Retinal pigment epithelial cell (primary cell): ENCODE measurements around the gene FNDC3B.

ENCODE experiments used
- DNase-seq: peaks from one replicate; pipeline ENCODE4 v3.0.0-alpha.2; 2010; ENCODE audit warnings: low read depth
- H3K4me3 ChIP-seq: 2 replicates; pipeline ENCODE4 v1.5.1; 2011; ENCODE audit warnings: mild to moderate bottlenecking, low read length, control low read depth, moderate library complexity
- CTCF ChIP-seq: conservative IDR thresholded peaks from 2 replicates; pipeline ENCODE4 v1.5.1; 2011; ENCODE audit warnings: low read depth, low read length, control low read depth, inconsistent platforms

FNDC3B gene

GRCh38 chr3:172321035-172321434, 281.7 kb downstream of the FNDC3B start:
- TF ChIP-seq CTCF, result no peak
- no peak for DNase-seq
- no peak overlapping the region for H3K4me3 ChIP-seq

DNA sequence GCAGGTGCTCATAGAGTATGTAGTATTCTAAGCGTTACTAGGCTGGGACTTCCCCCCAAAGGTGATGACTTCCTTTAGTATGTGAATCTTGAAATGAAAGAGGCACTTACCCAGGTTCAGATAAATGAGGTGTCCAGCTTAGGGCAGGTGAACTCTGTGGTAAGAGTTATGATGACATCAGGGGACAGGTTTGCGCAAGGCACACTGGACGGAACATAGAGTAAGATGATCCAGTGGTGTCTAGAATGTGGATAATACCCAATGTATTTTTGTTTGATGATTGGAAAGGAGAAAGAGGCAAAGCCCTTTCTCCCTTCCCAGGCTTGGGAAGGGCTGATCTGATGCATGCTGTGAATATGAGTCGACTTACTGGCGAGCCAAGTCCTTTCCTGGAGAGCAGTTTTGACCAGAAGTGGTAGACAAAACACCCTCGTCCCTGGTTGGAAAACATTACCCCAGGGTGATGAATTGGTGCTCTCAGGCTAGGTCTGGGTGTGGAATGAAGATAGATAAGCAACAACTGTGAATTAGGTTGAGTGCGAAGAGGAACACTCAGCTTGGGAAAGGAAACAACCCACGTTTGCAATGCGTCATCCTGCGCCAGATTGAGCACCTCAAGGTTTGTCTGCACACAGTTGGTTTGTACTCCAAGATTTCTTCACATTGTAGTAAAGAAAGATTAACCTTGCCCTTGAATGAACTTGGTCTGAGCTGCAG, 284.7 kb downstream of the FNDC3B start:
- DNase-seq, result no peak
- H3K4me3 ChIP-seq, result no peak overlapping the region
- no peak for TF ChIP-seq CTCF

DNA sequence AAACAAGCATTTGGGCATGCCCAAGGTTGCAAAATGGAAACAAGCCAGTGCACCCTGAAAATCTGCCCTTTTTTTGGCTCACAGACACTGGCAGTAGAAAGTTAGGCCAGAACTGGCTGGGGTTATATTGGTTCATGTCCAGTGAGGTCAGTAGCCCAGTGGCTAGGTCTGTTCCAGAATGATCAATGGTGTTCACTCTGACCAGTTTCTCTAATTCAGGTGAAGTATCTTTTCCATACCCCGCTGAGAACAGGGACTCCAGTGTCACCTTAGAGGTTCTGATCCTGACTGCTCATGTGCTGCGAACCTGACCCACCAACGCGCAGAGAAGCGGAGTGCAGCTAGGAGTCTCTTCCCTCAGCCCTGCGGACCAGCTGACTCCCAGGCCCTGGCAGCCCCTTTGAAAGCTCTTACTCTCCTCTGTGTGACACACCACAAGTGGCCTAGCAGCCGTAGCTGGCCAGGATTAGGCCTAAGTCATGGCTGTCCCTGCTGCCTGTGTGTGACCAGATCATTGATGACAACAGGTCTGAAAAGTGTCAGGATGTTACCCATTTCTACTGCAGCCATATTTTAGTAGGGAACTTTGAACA, 285.3 kb downstream of the FNDC3B start:
- no peak for DNase-seq
- H3K4me3 ChIP-seq, result no peak overlapping the region
- no peak for TF ChIP-seq CTCF

DNA sequence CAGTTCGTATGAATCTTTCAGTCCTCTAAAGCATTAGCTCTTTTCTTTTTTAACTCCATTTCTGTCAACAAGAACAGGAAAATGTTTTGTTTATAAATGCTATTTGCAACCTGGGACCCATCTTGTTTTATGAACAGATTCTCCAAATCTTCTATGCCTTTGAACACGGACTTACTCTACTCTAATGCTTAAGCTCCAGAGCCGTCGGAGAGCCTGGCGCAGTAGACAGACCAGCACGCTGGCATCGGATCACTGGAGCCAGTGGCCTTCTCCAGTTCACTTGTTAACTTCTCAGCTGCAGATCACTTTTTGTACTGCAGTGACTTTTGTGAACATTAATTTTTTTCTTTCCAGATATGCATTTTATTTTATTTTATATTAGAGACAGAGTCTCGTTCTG, 286.1 kb downstream of the FNDC3B start:
- no peak for TF ChIP-seq CTCF
- no peak overlapping the region for H3K4me3 ChIP-seq
- DNase-seq, result no peak

DNA sequence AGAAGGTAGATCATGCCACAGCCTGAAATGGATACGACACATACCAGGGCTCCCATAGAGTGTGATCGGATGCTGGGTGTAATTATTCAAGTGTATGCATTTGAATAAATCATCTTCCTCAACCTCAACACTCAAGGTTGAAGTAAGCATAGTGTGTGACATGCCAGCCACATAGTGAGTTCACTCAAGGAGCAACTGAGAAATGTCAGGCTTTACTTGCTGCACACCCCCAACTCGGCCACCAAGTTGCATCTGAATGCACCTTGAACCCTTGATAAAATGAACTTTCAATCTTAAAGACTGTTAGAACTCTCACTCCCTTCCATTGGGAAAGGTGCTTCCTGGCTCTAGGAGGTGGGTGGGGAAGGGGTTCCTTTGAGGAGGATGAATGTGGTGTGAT, 287.6 kb downstream of the FNDC3B start:
- no peak overlapping the region for H3K4me3 ChIP-seq
- no peak for TF ChIP-seq CTCF
- no peak for DNase-seq

DNA sequence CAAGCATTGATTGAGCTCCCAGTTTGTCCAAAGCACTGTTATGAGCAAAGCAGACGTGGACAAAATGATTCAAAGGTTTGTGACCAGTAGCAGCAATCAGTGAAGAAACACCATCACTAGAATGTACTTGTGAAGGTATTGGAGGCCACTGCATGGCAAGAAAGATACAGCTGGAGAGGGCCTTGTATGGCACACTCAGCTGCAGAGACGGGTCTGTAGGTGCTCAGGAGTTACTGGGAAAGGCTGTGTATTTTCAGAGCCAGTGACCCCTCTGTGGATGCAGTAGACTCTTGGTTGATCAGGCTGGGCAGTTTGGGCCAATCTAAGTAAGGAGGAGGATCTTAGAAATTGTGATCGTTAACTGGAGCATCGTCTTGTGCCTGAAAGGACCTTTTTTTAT, 288.9 kb downstream of the FNDC3B start:
- no peak for TF ChIP-seq CTCF
- no peak for DNase-seq

DNA sequence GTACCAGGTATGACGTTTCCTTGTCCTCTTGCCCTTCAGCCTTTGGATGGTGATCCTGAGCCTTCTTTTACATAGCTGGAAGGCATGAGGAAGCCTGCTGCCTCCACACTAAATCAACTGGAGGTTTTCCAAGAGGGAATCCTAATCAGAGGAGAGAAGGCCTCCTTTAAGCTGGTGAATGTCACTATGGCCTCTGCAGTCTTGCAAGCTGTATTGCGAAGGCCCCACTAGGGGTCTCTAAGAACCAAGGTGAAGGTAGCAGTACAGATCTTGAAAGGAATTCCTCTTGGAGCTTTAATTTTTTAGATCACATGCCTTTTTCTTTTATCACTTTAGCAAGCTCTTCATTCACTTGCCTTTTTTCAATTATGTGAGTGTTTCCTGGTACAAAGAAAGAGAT, 289.7 kb downstream of the FNDC3B start:
- DNase-seq, result no peak
- H3K4me3 ChIP-seq, result no peak overlapping the region
- peak; percentile 26 for TF ChIP-seq CTCF

More for the DNA sequence above, 288.9 kb downstream of the FNDC3B start:
- no peak overlapping the region for H3K4me3 ChIP-seq
